ENCODE results near the gene PRKCQ.

The PRKCQ gene

DNA sequence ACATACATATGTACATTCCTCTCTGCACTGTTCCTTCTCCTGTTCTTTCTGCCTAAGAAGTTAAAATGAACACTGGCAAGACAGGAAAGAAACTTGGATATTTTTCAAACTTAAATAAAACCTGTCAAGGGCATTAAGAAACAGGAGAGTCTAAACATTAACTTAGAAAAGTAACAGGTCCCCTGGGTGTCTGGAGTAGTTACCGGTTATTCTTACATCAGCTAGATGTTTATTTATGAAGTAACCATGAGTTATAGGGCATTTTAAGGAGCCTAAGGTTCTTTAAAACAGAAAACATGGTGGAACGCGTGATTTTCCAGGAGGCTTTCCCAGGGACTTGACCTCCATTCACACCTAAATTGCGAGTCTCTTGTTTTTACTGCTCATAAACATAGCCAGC, 148.2 kb downstream of the PRKCQ start:
- no peak for TF ChIP-seq POLR2A (IDR thresholded peaks at IDR 0.05; ENCODE audit: low read depth, low read length)
- no peak for DNase-seq (ENCODE audit: insufficient read length, low spot score)
- no peak for FAIRE-seq

DNA sequence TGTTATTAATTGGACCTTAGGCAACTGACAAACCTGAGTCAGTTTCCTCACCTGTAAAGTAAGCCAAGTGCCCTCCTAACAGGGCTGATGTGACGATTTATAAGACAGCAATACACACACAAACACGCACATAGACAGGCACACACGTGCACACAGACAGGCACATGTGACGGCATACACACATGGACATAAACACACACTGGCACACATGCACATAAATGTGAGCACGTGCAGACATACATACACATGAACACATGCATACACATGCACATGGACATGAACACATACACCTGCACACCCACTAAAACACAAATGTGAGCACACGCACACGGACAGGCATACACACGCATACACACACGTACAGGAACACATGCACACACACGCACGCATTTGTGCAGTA, 148.9 kb downstream of the PRKCQ start:
- DNase-seq (ENCODE audit: insufficient read length, low spot score) (no peak), FAIRE-seq (no peak)
- no peak for TF ChIP-seq POLR2A (IDR thresholded peaks at IDR 0.05; ENCODE audit: low read depth, low read length)

DNA sequence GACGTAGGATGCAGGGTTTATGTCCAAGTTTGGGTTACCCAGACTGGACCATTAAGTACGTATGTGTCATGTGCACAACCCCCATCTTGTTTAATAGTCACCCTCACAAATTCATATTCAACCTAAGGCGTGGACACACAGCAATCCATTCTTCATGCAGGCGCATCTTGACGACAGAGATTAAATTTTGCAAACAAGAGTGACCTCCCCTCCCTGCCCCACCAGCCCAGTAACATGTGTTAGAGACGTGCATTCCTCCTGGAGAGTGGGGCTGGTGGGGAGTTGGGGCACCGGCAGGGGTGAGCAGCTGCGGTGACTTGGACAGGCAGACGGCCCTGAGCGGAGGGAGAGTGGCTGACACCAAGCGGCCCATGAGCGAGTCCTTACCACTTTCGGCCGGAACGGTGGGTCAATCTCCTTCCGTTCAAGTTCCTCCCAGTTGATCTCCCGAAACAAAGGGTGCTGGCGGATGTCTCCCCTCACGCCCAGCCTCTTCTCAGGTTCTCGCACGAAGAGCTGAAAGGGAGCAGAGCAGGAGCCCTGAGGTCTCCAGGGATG, 149.6 kb downstream of the PRKCQ start:
- FAIRE-seq = no peak
- DNase-seq (ENCODE audit: insufficient read length, low spot score) = no peak
- TF ChIP-seq POLR2A (IDR thresholded peaks at IDR 0.05; ENCODE audit: low read depth, low read length) = no peak

DNA sequence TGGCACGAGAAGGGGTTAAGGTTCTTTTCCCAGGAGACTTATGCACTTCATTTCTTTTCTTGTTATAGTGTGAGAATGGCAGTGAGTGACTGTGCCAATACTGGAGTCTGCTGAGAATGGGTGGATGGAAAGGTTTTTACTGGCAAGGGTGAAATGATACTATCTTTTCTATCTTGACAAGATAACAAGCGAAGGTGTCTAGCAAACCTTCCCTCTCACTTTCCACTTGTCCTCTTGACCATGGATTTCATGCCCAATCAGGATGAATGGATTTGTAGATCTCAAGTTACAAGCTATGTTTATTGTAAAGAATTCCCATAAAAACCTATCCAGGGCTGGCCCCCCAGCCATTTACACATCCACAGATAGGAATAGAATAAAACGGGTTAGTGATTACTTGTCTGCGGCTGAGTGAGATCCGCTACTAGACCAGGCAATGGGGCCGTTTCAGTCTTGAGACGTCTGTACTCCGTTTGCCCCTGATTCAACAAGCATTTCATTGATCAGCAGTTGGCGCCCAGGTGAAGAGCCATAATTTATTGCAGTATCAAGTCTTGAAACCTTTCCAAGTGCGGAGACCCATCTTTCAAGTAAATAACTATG, 152.6 kb downstream of the PRKCQ start:
- FAIRE-seq (no peak), DNase-seq (ENCODE audit: insufficient read length, low spot score) (no peak)
- TF ChIP-seq POLR2A (IDR thresholded peaks at IDR 0.05; ENCODE audit: low read depth, low read length) = no peak

DNA sequence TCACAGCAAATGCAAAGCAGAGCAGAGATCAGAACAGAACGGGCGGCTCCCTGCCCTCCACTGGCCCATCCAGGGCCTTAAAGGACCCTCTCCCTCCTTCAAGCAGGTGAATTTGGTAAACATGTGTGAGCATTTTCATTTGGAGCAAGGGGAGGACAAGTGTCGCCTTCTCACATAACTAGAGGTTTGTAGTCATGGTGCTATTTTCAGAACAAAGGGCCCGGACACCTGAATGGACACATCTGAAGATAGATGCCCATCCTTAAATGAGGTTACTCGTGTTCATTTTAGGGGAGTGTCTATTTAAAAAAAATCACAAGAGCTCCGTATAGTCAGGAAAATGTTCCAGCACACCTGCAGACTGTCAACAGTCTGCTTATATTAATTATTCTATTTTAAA, 153.8 kb downstream of the PRKCQ start:
- TF ChIP-seq POLR2A (IDR thresholded peaks at IDR 0.05; ENCODE audit: low read depth, low read length) = no peak

DNA sequence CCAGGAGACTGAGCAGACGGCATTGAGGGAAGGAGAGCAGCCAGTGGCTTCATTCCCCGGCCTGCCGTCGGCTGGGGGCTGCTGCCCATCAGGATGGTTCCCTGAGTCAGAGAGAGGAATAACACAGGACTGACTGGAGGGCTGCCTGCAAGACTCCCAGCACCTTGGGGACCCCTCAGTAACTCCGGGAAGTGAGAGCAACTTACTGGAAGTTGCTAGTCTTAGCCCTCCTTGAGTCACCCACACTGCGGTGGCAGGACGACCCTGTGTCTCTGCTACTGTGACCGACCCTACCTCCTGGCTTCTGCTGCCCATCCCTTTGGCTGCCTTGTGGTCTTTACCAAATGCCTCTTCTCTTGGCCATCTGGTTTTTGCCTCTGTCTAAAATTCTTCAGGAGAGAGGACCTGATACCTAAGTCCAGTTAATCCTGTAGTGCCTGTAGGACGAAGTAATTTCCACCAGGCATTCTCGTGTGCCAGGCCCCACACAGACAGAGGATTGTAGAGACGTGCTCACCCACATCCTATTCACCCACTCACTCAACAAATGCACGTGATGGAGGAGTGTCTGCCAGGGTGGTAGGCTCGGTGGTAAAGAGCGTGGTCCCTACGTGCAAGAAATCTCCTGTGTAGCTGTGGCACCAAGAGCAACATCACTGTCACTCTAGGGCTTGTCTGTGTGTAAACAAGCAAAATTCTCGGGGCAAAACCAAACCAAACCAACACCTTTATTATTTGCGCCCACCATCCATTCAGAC, 156.5 kb downstream of the PRKCQ start:
- DNase-seq (ENCODE audit: insufficient read length, low spot score) (no peak), FAIRE-seq (no peak)
- no peak for TF ChIP-seq POLR2A (IDR thresholded peaks at IDR 0.05; ENCODE audit: low read depth, low read length)

More for the DNA sequence above, 153.8 kb downstream of the PRKCQ start:
- DNase-seq (ENCODE audit: insufficient read length, low spot score) (no peak), FAIRE-seq (no peak)

DNA sequence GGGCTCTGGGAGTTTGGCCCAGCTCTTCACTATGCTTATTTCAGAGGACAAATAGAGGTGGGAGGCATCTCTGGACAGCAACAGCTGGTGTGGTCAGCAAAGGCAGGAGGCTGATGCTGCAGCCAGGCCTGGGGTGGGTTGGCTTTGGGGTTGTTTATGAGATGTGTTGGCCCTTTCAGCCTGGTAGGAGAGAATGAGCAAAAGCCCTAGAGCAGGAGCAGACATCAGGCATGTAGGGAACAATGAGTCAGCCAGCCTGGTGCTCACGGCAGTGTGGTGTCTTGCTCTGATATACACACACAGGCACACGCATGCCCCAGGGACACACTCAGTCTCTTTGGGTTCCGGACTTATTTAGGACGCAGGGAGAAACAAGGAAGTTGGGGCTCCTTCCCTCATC, 157.1 kb downstream of the PRKCQ start:
- no peak for DNase-seq (ENCODE audit: insufficient read length, low spot score)
- no peak for FAIRE-seq
- no peak for TF ChIP-seq POLR2A (IDR thresholded peaks at IDR 0.05; ENCODE audit: low read depth, low read length)

DNA sequence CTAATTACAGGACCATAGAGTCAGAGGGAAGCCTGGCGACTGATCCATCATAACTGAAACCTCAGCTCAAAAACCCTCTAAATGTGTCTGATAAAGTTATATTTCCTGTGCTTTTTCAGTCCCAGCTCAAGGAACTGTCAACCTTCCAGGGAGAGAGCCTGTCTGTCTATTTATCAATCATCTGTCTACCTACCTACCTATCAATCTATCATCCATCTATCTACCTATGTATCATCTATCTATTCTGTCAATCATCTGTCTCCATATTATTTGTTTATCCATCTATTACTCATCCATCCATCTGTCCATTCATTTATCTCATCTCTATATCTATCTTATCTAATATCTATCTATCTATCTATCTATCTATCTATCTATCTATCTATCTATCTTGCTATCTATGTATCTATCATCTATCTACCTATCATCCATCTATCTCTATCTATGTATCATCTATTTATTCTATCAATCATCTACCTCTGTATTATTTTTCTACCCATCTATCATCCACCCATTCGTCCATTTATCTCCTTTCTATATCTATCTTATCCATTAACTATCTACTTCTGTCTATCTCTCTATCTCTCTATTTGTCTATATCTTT, 161.4 kb downstream of the PRKCQ start:
- FAIRE-seq = no peak
- TF ChIP-seq POLR2A (IDR thresholded peaks at IDR 0.05; ENCODE audit: low read depth, low read length) = no peak
- no peak for DNase-seq (ENCODE audit: insufficient read length, low spot score)

DNA sequence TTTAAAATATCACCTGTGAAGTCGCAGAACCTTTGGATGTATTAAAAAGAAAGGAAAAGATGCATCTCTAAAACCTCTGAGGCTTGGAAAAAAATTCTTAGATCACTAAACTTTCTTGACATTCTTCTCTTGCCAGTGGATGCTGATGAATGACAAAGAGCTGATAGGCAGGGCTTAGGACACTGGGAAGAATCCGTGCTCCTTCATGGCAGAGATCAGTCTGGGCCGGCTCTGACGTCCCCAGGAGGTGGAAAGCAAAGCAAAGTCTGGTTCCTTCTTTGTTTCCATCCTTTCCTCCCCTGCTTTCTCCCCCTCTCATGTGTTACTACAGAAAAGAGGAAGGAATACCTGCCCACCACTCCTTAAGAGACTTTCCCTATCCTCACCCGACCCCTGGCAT, 161.9 kb downstream of the PRKCQ start:
- FAIRE-seq (no peak), DNase-seq (ENCODE audit: insufficient read length, low spot score) (no peak)
- TF ChIP-seq POLR2A (IDR thresholded peaks at IDR 0.05; ENCODE audit: low read depth, low read length) = no peak

DNA sequence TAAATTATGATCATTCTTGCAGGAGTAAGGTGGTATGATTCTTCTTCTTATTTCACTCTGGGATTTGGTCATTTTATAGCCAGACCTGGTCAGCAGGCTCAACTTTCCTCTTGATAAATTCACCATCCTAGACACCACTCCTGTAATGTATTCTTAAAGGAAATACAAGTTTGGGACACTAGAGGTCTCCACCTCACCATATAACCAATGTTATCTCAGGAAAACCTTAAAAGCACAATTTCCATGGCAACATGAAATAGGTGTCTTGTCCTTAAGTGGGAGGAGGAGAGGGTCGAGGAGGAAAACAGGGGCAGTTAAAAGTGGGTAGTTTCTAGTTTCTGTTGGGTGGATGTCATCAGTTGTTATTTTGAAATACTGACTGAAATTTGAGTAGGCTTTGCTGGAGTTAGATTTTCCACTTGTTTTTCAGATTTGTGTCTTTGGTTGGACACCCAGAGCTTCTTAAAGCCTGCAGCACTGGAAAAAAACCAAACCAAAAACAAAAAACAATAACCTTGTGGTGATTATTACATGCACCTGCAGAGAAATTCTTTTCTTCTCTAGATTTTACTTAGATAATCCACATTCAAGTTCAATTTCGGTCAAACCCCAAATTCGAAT, 163.1 kb downstream of the PRKCQ start:
- DNase-seq (ENCODE audit: insufficient read length, low spot score) = peak; percentile 20
- TF ChIP-seq POLR2A (IDR thresholded peaks at IDR 0.05; ENCODE audit: low read depth, low read length) = no peak
- FAIRE-seq = peak; percentile 38

DNA sequence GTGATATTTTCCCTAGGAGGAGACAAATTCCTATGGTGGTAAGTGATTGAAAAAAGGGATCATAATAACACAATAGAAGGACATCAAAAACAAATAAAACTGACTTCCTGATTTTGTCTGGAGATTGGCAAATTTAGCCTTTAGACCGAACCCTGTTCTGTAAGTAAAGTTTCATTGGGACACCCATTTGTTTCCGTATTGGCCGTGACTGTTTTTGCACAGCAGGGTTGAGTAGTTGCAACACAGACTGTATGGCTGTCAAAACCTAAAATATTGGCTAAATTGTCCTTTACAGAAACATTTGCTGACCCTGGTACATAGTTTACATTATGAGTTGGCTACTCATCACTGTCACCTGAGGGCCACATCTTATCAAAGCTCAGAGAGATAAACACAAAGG, 168.6 kb downstream of the PRKCQ start:
- DNase-seq (ENCODE audit: insufficient read length, low spot score) (no peak), FAIRE-seq (no peak)
- TF ChIP-seq POLR2A (IDR thresholded peaks at IDR 0.05; ENCODE audit: low read depth, low read length) = no peak

DNA sequence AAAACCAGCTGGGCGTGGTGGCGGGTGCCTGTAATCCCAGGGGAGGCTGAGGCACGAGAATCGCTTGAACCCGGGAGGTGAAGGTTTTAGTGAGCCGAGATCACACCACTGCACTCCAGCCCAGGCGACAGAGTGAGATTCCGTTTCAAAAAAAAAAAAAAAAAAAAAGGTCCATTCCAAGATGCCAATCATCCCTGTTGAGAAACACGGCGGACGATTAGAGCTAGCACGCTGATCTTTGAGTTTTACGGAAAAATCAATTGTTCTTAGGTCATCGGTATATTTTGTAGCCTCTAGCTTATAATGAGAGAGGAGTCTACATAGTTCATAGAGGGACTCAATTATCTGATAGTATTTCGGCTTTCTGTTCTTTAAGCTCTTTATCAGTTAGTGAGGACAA, 169.2 kb downstream of the PRKCQ start:
- no peak for TF ChIP-seq POLR2A (IDR thresholded peaks at IDR 0.05; ENCODE audit: low read depth, low read length)
- FAIRE-seq (no peak), DNase-seq (ENCODE audit: insufficient read length, low spot score) (no peak)

DNA sequence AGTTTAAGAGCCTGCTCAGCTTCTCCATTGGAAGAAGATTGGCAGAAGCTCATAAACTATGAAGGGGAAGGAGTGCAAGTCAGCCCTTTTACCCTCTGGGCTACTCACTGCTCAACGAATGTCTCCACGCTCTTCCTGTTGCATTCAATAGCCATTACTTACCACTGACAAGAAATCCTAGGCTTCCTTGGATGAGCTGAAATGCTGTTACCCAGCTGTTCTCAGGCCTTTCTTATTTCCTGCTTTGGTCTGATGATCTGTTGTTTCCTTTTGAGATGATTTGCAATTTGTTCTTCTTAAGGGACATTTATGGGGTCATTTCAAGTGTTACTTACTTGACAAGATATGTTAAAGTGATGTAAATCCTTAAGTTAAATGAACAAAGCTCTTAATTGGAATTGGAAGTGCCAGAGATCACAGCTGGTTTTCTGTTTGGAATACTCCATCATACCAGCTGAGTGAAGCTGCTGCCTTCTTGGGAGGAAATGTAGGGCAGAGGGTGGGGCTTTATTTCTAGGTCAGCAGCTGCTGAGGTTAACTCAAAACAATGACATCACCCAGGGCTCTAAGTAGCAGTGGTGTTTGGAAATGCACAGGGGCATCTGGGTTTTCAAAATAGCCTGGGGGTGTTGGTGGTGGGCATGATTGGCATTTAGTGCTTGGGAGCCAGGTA, 170.0 kb downstream of the PRKCQ start:
- TF ChIP-seq POLR2A (IDR thresholded peaks at IDR 0.05; ENCODE audit: low read depth, low read length) = no peak
- FAIRE-seq = peak; percentile 55
- peak; percentile 29 for DNase-seq (ENCODE audit: insufficient read length, low spot score)

DNA sequence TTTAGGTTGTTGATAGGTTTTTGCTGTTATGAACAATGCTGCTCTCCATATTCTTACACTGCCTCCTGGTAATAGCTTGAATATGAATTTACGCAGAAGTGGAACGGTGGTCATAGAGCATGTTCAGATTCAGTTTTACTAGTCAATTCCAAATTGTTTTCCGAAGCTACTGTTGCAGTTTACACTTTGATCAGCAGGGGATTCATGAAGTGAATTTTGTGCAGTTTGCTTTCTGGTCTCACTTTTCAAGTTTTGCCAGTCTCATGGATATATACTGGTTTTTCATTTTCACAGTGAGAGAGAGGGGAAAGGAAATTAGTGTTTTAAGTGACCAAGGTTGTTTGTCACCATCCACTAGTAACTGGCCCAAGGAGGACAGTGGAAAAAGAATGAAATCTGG, 171.3 kb downstream of the PRKCQ start:
- no peak for DNase-seq (ENCODE audit: insufficient read length, low spot score)
- TF ChIP-seq POLR2A (IDR thresholded peaks at IDR 0.05; ENCODE audit: low read depth, low read length) = no peak
- no peak for FAIRE-seq

Measured in H54 (cell line).